NCI-H146 (cell line): ENCODE results near the gene SEZ6L.
A peak's percentile ranks its signal among the peaks of the same experiment; 100 is the strongest.

Experiments
- DNase-seq: peaks from one replicate; lab custom pipeline; 2025; lab: John Stamatoyannopoulos, UW

Gene SEZ6L

DNA sequence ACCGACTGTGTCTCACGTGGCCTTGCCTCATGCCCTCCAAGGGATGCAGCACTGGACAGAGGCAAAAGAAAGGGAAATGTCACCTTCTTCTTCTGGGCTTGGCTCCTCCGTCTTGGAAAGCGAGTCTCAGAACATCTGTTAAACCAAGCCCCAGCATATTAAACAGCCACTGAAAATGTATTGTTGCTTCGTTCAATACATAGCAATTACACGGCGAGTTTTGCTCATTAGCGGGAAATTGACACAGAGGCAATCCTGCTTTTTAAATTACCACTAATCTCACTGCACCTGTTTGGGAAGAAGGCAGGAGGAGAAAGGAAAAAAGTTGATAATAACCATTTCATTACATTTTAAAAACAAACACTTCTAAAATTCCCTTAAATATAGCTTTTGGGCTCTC, 72.1 kb downstream of the SEZ6L start:
- peak; percentile 24 for DNase-seq

DNA sequence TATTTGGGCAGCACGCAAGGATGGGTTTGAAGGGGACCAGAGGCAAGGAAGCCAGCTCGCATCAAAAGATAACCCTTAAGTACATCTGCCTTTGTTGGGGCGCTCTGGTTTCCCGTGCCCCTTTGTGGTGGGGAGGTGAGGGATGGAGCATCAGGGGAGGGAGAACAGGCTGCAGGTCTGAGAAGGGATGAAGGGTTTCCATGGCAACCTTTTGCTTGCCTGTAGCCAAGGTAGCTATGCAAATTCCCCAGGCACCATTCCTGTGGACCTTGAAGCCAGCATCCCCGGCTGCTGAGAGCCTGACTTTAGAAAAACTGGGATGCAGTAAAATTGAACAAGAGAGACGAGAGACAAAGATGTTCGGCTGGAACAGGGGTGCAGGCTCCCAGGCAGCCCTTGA, 75.7 kb downstream of the SEZ6L start:
- DNase-seq: no peak

GRCh38 chr22:26246552-26246951, 77.3 kb downstream of the SEZ6L start:
- no peak for DNase-seq

DNA sequence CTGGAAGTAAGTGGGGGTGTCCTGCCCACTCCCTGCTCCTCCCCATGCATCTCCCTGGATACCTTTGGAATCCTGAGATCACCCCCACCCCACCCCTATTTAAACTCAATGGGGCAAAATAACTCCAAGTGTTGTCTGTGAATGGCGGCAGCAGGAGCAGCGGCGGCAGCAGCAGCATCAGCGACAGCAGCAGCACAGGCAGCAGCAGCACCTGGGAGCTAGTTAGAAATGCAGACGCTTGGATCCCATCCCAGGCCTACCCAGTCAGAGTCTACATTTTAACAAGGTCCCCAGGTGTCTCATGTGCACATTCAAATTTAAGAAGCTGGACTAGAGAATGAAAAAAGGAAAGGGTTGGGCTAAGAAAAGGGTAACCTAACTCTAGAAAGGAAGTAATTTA, 82.6 kb downstream of the SEZ6L start:
- no peak for DNase-seq

DNA sequence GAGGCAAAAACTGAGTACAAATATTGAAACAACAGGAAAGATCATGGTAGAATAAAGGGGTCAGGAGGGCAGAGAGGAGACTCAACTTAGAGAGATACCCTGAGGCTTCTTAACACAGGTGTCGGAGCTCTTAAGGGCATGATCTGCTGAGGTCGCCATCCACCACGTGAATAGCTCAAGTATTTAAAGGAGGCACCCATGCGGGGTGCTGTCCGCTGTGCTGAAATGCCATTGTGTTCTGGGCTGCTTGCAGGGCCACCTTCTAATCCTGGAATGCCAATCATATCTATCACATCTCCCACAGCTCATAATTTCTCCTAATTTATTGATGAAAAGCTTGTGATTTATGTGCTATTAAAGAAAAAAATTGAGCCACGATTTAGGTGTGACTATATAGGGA, 90.2 kb downstream of the SEZ6L start:
- DNase-seq: peak; percentile 28

GRCh38 chr22:26264162-26264561, 94.9 kb downstream of the SEZ6L start:
- DNase-seq: no peak

GRCh38 chr22:26265281-26265680, 96.0 kb downstream of the SEZ6L start:
- DNase-seq: no peak

DNA sequence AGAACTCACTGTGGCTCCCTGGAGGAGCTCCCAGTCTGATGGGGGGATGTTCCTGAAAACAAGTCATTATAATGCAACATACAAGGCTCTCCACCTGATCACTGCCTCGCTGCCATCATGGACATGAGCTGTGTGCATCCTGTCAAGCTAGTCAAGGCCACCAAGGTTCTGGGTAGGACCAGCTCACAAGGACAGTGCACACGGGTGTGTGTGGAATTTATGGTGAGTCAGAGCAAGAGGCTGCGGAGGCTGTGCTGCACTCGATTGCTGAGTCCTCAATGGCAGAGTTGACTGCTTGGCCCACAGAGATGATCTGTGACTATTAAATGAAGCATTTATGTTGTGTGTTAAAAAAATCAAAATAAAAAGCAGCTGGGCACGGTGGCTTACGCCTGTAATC, 96.6 kb downstream of the SEZ6L start:
- no peak for DNase-seq

GRCh38 chr22:26267856-26268255, 98.6 kb downstream of the SEZ6L start:
- peak; percentile 67 for DNase-seq

- DNase-seq: no peak
Measured at GRCh38 chr22:26269572-26269971, 100.3 kb downstream of the SEZ6L start.

- DNase-seq: no peak
Measured at GRCh38 chr22:26271427-26271826, 102.2 kb downstream of the SEZ6L start.

DNA sequence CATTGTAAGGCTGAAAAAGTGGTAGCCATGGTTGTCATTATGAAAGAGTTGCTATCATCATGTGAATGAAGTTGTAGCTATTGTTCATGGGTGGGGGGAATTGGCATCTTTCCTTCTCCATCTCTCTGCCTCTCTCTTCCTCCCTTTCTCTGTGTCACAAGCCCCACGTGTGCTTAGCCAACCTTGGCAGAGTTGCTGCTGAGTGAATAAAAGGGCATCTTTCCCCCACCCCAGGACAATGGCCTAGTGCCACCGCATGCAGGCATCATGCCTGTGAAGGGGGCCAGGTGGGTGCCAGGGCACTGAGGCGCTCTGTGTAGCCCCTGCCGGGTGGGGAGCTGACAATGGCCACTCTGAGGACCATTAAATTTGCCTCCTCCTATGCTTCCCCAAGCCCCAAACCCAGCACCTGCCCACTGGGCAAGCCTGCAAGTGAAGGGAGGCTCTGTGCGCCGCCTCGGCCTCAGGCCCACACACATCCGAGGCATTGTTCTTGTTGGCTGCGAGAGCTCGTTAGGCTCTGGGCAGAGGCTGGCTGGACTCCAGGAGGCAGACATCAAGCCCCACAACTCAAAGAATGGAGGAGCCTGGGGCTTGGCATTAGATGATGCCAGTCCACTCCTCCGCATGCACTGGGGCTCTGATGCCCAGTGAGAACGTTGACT, 103.9 kb downstream of the SEZ6L start:
- DNase-seq: no peak

GRCh38 chr22:26276529-26277160, 107.4 kb downstream of the SEZ6L start:
- no peak for DNase-seq

DNA sequence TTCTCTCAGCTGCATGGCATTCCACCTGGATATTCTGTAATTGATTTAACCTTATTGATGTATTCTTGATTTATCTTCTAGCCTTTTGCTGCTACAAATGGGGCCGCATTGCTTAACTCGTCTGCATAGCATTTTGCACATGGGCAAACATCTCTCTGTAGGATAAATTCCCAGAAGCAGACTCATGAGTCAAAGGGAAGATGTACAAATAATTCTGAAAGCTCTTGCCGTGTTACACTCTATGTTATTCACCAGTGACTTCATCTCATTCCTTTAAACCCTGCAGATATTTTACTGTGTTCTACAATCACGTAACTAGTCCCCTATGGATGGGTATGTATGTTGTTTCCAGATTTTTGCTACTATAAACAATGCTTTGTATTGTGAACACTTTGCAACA, 112.7 kb downstream of the SEZ6L start:
- no peak for DNase-seq

DNA sequence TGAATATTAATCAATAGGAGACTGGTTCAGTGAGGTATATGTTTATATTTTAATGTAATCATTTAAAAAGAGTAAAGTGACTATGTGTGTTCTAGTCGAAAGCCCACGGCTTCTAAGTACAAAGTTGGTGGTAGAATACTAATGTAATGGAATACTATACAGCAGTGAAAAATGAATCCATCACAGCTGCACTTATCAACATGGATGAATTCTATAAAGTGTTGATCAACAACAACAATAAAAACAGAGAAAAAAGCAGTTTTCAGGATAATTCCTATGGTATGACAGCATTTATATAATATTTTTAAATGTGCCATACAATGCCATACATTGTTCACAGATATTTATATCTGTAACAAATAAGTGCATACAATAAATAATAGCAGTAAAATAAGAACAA, 114.1 kb downstream of the SEZ6L start:
- no peak for DNase-seq

DNA sequence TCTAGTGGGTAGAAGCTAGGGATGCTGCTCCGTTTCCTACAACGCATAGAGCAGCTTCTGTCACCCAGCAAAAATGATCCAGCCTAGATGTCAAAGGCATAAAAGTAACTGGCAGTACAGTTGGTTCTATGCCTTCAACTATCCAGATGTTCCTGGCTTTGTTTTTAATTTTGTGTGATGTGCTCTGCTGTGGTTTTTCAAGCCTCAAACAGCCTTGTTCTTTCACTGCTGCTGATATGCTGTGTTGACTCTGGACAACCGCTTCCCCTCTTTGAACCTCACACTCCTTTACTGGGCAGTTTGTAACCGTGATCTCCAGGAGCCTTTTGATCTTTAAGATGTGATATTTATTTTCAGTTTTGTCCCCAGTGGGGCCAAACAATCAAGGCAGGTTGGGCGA, 116.4 kb downstream of the SEZ6L start:
- DNase-seq: no peak

- DNase-seq: no peak
Measured at GRCh38 chr22:26286091-26286820, 117.0 kb downstream of the SEZ6L start.

DNA sequence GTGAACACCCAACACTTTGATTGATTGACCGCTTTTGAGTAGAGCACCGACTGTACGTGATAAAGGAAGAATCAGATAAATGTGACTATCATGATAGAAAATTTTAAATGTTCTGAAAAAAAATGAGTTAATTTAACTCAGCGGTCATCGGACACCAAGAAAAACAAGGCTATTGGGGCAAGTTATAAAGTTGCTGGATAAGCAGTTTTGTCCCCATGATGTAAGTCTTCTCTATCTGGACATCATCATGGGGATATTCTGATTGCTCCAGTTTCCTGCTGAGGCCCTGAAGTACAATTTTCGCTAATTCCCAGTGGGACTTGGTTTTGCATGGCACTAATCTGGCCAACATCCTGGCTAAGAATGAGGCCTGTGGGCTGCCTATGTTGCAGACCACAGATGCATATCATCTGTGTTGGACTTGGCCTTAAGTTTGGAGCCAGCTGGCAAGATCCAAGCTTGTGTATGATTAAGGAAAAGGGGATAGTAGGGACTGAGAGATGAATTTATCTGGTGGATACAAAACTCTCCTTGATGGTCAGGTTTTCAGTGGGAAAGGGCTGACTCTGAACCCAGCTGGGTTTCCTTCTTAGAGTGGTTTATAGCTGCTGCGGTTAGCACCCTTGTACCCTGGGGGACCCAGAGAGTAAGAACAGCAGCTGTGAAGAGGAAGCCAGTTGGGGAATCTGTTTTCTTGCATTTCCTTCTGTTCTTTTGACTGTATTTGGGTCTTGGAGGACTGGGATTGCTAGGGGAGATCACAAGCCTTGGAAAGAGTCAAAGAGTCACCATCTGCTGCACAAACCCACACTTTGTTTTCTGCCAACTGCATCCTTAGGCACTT, 118.3 kb downstream of the SEZ6L start:
- DNase-seq: no peak

- DNase-seq: no peak
Measured at GRCh38 chr22:26289611-26290101, 120.4 kb downstream of the SEZ6L start.

DNA sequence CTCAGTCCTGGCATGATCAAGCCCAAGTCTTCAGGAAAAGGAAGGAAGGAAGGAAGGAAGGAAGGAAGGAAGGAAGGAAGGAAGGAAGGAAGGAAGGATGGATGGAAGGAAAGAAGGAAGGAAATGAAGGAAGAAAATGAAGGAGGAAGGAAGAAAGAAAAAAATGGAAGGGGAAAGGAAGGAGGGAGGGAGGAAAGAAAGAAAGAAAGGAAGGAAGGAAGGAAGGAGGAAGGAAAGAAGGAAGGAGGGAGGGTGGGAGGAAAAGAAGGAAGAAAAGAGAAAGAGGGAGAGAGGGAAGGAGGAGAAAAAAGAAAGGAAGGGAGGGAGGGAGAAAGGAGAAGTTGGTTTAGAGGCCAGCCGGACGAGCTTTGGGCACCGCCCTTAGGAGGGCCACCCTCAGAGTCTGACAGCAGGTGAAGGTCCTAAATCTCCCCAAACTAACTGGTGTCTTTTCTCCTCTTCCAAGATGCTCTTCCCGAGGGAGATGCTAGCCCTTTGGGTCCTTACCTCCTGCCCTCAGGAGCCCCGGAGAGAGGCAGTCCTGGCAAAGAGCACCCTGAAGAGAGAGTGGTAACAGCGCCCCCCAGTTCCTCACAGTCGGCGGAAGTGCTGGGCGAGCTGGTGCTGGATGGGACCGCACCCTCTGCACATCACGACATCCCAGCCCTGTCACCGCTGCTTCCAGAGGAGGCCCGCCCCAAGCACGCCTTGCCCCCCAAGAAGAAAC, 122.8 kb downstream of the SEZ6L start:
- DNase-seq: no peak

GRCh38 chr22:26292667-26292995, 123.4 kb downstream of the SEZ6L start:
- DNase-seq: no peak
